BLaER1 (cell line): ENCODE results near the gene NPHP4.
"Not testable (repeated sequence)": the region's sequence is repeated elsewhere in the genome, so short reads cannot be mapped to it uniquely, and the experiment has no call there.

ENCODE experiments used
- H3K27ac ChIP-seq: shearing (Covaris generic); formaldehyde crosslinking; 2 replicates; pipeline ENCODE4 v1.8.1; 2022
- H3K27me3 ChIP-seq: shearing (Covaris generic); formaldehyde crosslinking; 2 replicates; pipeline ENCODE4 v1.8.1; 2022
- H3K36me3 ChIP-seq: shearing (Covaris generic); formaldehyde crosslinking; 2 replicates; pipeline ENCODE4 v1.8.1; 2022
- H3K4me1 ChIP-seq: shearing (Covaris generic); formaldehyde crosslinking; 2 replicates; pipeline ENCODE4 v1.8.1; 2022
- H3K4me2 ChIP-seq: shearing (Covaris generic); formaldehyde crosslinking; 2 replicates; pipeline ENCODE4 v1.8.1; 2022
- H3K4me3 ChIP-seq: shearing (Covaris generic); formaldehyde crosslinking; 2 replicates; pipeline ENCODE4 v1.8.1; 2022
- H3K9ac ChIP-seq: shearing (Covaris generic); formaldehyde crosslinking; 2 replicates; pipeline ENCODE4 v1.8.1; 2022
- H3K9me3 ChIP-seq: shearing (Covaris generic); formaldehyde crosslinking; 2 replicates; pipeline ENCODE4 v1.8.1; 2022
- H4K20me1 ChIP-seq: shearing (Covaris generic); formaldehyde crosslinking; 2 replicates; pipeline ENCODE4 v1.8.1; 2022
- Cebpa-rat ChIP-seq: shearing (Covaris generic); IDR thresholded peaks from 2 replicates; pipeline ENCODE4 v1.8.1; 2022

NPHP4 gene

DNA sequence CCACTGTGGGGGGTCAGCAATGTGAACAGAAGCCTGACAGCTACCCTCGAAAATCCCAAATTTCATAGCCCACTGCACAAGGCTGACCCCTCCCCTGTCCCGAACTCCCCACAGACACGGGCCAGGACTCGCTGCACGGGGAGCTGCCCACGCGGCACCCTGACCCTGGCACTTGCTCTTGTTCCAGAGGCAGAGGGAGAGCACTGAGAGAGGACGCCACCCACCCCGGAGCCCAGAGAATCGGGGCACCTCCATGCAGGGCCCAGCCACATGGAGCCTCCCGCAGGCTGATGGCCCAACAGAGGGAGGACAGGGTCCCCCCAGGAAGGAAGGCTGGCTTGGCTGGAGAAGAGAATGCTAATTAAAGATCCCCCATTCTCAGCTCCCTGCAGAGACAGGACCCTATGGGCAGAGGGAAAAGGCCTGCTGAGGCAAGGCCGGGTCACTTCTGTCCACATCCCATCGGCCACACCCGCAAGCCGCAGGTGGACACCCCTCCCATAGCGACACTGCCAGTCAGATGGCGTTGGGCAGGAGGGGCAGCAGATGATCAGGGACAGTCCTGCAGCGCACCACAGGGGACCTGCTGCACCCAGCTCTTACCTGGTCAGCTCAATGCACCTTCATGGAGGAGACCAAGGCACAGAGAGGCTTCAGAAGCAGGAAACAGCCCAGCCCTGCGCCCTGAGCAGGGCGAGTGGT is 136.9 kb downstream of the NPHP4 start:
- Histone ChIP-seq H3K4me3 (no peak overlapping the region), H3K27ac (peak overlapping the region; percentile 68), H3K4me2 (peak overlapping the region; percentile 71), H3K27me3 (no peaks in the 10 kb centered on the region), H3K9me3 (peaks cover 25% of the 10 kb centered on the region), H3K4me1 (peaks cover 51% of the 10 kb centered on the region), H3K36me3 (peaks cover 2% of the 10 kb centered on the region; the same call in 1 of the 2 replicates), H3K9ac (0 out of 2 replicates have a peak overlapping the region, but pooled peaks have one; percentile 45), H4K20me1 (no peaks in the 10 kb centered on the region)
- TF ChIP-seq Cebpa-rat, result no peak

- Histone ChIP-seq H3K9me3 (peaks cover 25% of the 10 kb centered on the region), H3K27me3 (no peaks in the 10 kb centered on the region), H3K9ac (no peak overlapping the region), H3K36me3 (no peaks in the 10 kb centered on the region; the same call in 1 of the 2 replicates), H4K20me1 (no peaks in the 10 kb centered on the region), H3K4me3 (no peak overlapping the region), H3K27ac (no peak overlapping the region), H3K4me1 (peaks cover 51% of the 10 kb centered on the region), H3K4me2 (peak overlapping the region; percentile 71; the same call in 1 of the 2 replicates)
- TF ChIP-seq Cebpa-rat, result no peak
Observed at GRCh38 chr1:5854754-5855153, 137.5 kb downstream of the NPHP4 start.

GRCh38 chr1:5853858-5854257 is 138.4 kb downstream of the NPHP4 start:
- not testable (repeated sequence) for H3K27me3 ChIP-seq, H4K20me1 ChIP-seq, H3K4me2 ChIP-seq, H3K36me3 ChIP-seq, H3K4me3 ChIP-seq, H3K27ac ChIP-seq, H3K9ac ChIP-seq
- H3K9me3 ChIP-seq, result peaks cover 25% of the 10 kb centered on the region
- peaks cover 47% of the 10 kb centered on the region for H3K4me1 ChIP-seq

- no peak overlapping the region for H3K4me2 ChIP-seq
- no peak overlapping the region for H3K4me3 ChIP-seq
- TF ChIP-seq Cebpa-rat, result no peak
- peaks cover 25% of the 10 kb centered on the region for H3K9me3 ChIP-seq
- no peak overlapping the region for H3K27ac ChIP-seq
- no peaks in the 10 kb centered on the region for H4K20me1 ChIP-seq
- H3K9ac ChIP-seq, result no peak overlapping the region
- H3K4me1 ChIP-seq, result peaks cover 14% of the 10 kb centered on the region
- H3K27me3 ChIP-seq, result no peaks in the 10 kb centered on the region
- H3K36me3 ChIP-seq, result no peaks in the 10 kb centered on the region
Observed at GRCh38 chr1:5850503-5850902, 141.7 kb downstream of the NPHP4 start.

GRCh38 chr1:5849550-5849949 is 142.7 kb downstream of the NPHP4 start:
- TF ChIP-seq Cebpa-rat, result no peak
- Histone ChIP-seq H3K27ac (no peak overlapping the region), H3K27me3 (no peaks in the 10 kb centered on the region), H3K9me3 (peaks cover 25% of the 10 kb centered on the region), H4K20me1 (no peaks in the 10 kb centered on the region), H3K4me1 (peaks cover 5% of the 10 kb centered on the region), H3K9ac (no peak overlapping the region), H3K4me2 (peak overlapping the region; percentile 30; the same call in 1 of the 2 replicates), H3K4me3 (no peak overlapping the region), H3K36me3 (no peaks in the 10 kb centered on the region)

- Histone ChIP-seq H3K4me1 (no peaks in the 10 kb centered on the region), H3K36me3 (no peaks in the 10 kb centered on the region), H3K27me3 (no peaks in the 10 kb centered on the region), H3K4me2 (no peak overlapping the region), H3K9me3 (peaks cover 8% of the 10 kb centered on the region), H4K20me1 (no peaks in the 10 kb centered on the region), H3K4me3 (no peak overlapping the region), H3K27ac (no peak overlapping the region), H3K9ac (no peak overlapping the region)
- no peak for TF ChIP-seq Cebpa-rat
Observed at GRCh38 chr1:5847013-5847659, 145.1 kb downstream of the NPHP4 start.

- H3K9me3 ChIP-seq, result no peaks in the 10 kb centered on the region
- H3K9ac ChIP-seq, result no peak overlapping the region
- TF ChIP-seq Cebpa-rat, result no peak
- no peaks in the 10 kb centered on the region; the same call in 1 of the 2 replicates for H3K4me1 ChIP-seq
- no peak overlapping the region for H3K27ac ChIP-seq
- no peak overlapping the region for H3K4me3 ChIP-seq
- H3K36me3 ChIP-seq, result no peaks in the 10 kb centered on the region
- H4K20me1 ChIP-seq, result no peaks in the 10 kb centered on the region
- H3K27me3 ChIP-seq, result no peaks in the 10 kb centered on the region
- no peak overlapping the region for H3K4me2 ChIP-seq
Observed at GRCh38 chr1:5845376-5845775, 146.8 kb downstream of the NPHP4 start.

DNA sequence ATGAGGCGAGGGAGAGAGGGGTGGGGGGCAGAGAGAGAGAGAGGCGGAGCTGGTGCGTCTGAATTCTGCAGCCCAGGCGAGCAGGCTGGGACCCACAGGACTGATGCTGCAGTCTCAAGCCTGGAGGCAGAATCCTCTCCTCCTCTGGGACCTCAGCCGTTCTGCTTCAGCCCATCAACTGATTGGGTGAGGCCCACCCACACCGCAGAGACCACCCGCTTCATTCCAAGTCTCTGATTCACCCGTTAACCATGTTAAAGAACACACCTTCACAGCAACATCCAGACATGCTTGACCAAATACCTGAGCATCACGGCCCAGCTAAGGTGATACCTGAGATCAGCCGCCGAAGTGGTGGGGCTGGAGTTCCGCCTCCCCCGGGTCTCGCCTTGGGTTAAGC is 147.8 kb downstream of the NPHP4 start:
- Histone ChIP-seq H3K4me2 (no peak overlapping the region), H3K36me3 (no peaks in the 10 kb centered on the region), H3K4me1 (no peaks in the 10 kb centered on the region; the same call in 1 of the 2 replicates), H3K4me3 (no peak overlapping the region), H3K9ac (no peak overlapping the region), H4K20me1 (no peaks in the 10 kb centered on the region), H3K27ac (no peak overlapping the region), H3K9me3 (no peaks in the 10 kb centered on the region), H3K27me3 (no peaks in the 10 kb centered on the region)
- TF ChIP-seq Cebpa-rat, result no peak

DNA sequence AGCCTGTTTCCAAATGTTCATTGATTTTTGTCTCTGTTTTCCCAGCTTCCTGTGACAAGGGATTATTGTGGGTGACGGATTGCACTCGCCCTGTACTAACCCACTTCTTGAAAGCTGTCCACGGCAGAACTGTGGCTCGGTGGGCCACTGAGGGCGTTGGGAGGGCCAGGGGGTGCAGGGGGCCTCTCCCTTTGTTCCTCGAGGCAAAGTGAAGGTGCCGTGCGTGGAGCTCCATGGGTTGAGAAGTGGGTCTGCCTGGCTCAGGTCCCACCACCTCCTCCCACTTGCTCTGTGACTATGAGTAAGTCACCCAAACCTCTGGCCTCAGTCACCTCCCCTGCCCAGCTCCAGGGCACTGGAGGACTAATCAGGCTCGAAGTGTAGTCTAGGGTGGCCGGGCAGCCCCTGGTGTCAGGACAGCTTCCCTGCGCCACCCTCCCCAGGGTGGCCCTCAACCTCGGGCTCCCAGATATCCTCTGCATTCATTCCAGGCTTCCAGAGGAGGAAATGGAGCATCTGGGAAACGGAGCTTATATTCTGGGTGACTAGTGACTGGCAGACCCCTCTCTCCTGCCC is 148.6 kb downstream of the NPHP4 start:
- no peaks in the 10 kb centered on the region for H3K9me3 ChIP-seq
- no peak overlapping the region for H3K9ac ChIP-seq
- no peaks in the 10 kb centered on the region; the same call in 1 of the 2 replicates for H3K4me1 ChIP-seq
- no peaks in the 10 kb centered on the region for H4K20me1 ChIP-seq
- H3K4me3 ChIP-seq, result no peak overlapping the region
- H3K36me3 ChIP-seq, result no peaks in the 10 kb centered on the region
- H3K27me3 ChIP-seq, result no peaks in the 10 kb centered on the region
- no peak overlapping the region; the same call in 1 of the 2 replicates for H3K27ac ChIP-seq
- H3K4me2 ChIP-seq, result no peak overlapping the region
- no peak for TF ChIP-seq Cebpa-rat

DNA sequence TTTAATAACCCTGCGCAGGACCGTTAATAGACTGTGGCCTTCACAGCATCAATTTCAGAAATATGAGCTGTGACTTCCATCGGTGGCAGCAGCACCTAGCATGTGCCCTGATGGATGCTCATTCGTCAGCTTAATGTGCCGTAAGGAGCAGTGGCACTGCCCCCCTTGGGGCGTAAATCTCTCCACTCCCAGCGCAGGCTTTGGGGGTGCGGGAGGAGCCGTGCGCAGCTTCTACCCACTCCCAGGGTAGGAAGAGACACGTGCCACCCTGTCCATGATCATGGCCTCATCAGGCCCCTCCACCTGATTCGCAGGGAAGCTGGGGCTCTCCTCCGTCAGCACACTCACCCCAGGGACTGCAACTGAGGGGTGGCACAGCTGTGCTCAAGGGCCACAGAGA is 149.5 kb downstream of the NPHP4 start:
- H3K9me3 ChIP-seq, result no peaks in the 10 kb centered on the region
- no peak overlapping the region for H3K27ac ChIP-seq
- no peaks in the 10 kb centered on the region for H3K27me3 ChIP-seq
- no peak overlapping the region for H3K4me2 ChIP-seq
- no peak overlapping the region for H3K4me3 ChIP-seq
- no peaks in the 10 kb centered on the region; the same call in 1 of the 2 replicates for H3K4me1 ChIP-seq
- no peaks in the 10 kb centered on the region for H4K20me1 ChIP-seq
- no peak for TF ChIP-seq Cebpa-rat
- H3K9ac ChIP-seq, result no peak overlapping the region
- no peaks in the 10 kb centered on the region for H3K36me3 ChIP-seq
